D341Med (cell line): ENCODE data around the gene CNIH4.
"Not testable (repeated sequence)": the region's sequence is repeated elsewhere in the genome, so short reads cannot be mapped to it uniquely, and the experiment has no call there.

Experiments used
- DNase-seq: peaks from one replicate; pipeline ENCODE4 v3.0.0; 2012; ENCODE audit warnings: low spot score

The CNIH4 gene

GRCh38 chr1:224356685-224357625, at the start of gene CNIH4:
CNIH4 (plus strand) TSS chr1:224356879; CDS start chr1:224356925, 46 bp downstream.
- peak; percentile 96 for DNase-seq

- no peak for DNase-seq
Observed at GRCh38 chr1:224308064-224308463, 48.6 kb upstream of the CNIH4 start.

- DNase-seq: not testable (repeated sequence)
Observed at GRCh38 chr1:224311503-224311902, 45.2 kb upstream of the CNIH4 start.

GRCh38 chr1:224312025-224312424, 44.7 kb upstream of the CNIH4 start:
- DNase-seq: no peak

- DNase-seq: no peak
Observed at GRCh38 chr1:224317383-224318045, 39.2 kb upstream of the CNIH4 start.

- no peak for DNase-seq
Observed at GRCh38 chr1:224321706-224322105, 35.0 kb upstream of the CNIH4 start.

GRCh38 chr1:224325959-224326358, 30.7 kb upstream of the CNIH4 start:
- DNase-seq: no peak

- no peak for DNase-seq
Observed at GRCh38 chr1:224328644-224329043, 28.0 kb upstream of the CNIH4 start.

GRCh38 chr1:224329484-224329841, 27.2 kb upstream of the CNIH4 start:
- no peak for DNase-seq

- DNase-seq: peak; percentile 95
Observed at GRCh38 chr1:224329842-224330753, 26.6 kb upstream of the CNIH4 start, which contains the start of gene NVL. NVL (minus strand) TSS chr1:224330172; CDS start chr1:224330127, 45 bp downstream.

- no peak for DNase-seq
Observed at GRCh38 chr1:224331326-224331725, 25.4 kb upstream of the CNIH4 start.

- DNase-seq: no peak
Observed at GRCh38 chr1:224331824-224332223, 24.9 kb upstream of the CNIH4 start.

- peak; percentile 48 for DNase-seq
Observed at GRCh38 chr1:224333309-224333926, 23.3 kb upstream of the CNIH4 start.

GRCh38 chr1:224333939-224334786, 22.5 kb upstream of the CNIH4 start:
- DNase-seq: no peak

- no peak for DNase-seq
Observed at GRCh38 chr1:224338150-224338838, 18.4 kb upstream of the CNIH4 start.

GRCh38 chr1:224339442-224340033, 17.1 kb upstream of the CNIH4 start:
- no peak for DNase-seq

- peak; percentile 29 for DNase-seq
Observed at GRCh38 chr1:224340453-224341384, 16.0 kb upstream of the CNIH4 start.

- no peak for DNase-seq
Observed at GRCh38 chr1:224343679-224344078, 13.0 kb upstream of the CNIH4 start.

GRCh38 chr1:224348137-224348536, 8.5 kb upstream of the CNIH4 start:
- no peak for DNase-seq
